ENCODE data around the gene MAP1S. TPM values are rescaled to one million over a fixed set of nuclear protein-coding genes. Genes with fewer than 3 reads are reported as not detected.
A peak's percentile ranks its signal among the peaks of the same experiment; 100 is the strongest.

MAP1S gene
- total and polyA plus RNA-seq, 8 donors = 13.9 to 35.6 (median 22.3) TPM

DNA sequence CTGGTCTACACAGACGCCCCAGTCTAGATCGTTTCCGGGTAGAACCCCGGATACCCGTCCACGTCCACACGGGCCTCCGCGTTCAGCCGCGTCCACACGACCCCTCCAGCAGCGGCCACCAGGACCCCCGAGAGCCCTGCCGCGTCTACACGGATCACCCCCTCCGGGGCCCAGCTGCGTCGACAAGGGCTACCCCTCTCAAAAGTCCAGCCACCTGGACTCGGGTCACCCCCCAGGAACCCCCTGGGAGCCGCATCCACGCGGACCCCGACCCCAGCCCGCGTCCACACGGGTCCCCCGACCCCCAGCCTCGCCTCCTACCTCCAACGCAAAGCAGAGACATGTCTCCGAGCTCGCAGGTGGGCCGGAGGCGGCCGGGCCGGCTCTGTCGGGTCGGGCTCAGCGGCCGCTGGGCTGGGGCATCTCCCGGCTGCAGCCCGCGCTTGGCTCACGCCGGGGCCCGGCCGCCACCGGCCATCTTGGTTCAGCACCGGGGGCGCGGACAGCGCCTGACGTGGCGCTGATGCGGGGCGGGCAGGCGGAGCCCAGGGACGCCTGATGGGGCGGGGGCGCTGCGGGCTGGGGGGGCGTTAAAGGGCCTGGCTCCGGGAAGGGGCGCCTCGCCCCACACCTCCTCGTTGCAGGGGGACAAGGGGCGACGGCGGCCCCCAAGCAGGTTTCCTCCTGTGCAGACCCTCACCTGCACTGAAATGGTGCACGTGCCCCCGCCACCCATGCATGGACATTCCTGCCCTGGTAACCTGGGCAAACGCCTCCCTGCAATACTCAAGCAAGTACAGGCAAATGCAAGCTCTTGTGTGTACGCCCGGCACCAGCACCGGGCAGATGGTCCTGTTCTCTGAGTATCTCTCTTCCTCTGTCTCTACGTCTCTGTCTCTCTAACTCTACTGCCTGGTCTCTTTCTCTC lies 31.2 kb upstream of the MAP1S start, which contains the start of gene UNC13A:
UNC13A (minus strand) TSS at position 498 of the 928 bp plus-strand sequence; CDS start at position 343, 155 bp downstream.
- peak; percentile 27 to 84 (median 62) for DNase-seq
- WGBS, 2 donors = 2% methylated on average over 39 to 77 of the region's 77 CpGs
- H3K4me3 ChIP-seq = peak within 1 kb of the TSS in 1 of 4 donors; percentile 36
- peaks cover 0 to 40% (median 0%) of the 10 kb centered on the region in 4 donors for H3K27me3 ChIP-seq
- intact Hi-C loops (cut with DNase I) = no loop called here
- ATAC-seq = peak; percentile 88 to 97 (median 92)
- FAIRE-seq = no peak
- TF ChIP-seq, protein P1, sequence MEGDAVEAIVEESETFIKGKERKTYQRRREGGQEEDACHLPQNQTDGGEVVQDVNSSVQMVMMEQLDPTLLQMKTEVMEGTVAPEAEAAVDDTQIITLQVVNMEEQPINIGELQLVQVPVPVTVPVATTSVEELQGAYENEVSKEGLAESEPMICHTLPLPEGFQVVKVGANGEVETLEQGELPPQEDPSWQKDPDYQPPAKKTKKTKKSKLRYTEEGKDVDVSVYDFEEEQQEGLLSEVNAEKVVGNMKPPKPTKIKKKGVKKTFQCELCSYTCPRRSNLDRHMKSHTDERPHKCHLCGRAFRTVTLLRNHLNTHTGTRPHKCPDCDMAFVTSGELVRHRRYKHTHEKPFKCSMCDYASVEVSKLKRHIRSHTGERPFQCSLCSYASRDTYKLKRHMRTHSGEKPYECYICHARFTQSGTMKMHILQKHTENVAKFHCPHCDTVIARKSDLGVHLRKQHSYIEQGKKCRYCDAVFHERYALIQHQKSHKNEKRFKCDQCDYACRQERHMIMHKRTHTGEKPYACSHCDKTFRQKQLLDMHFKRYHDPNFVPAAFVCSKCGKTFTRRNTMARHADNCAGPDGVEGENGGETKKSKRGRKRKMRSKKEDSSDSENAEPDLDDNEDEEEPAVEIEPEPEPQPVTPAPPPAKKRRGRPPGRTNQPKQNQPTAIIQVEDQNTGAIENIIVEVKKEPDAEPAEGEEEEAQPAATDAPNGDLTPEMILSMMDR (IDR thresholded peaks at IDR 0.05) = no peak
- no peaks in the 10 kb centered on the region for H3K36me3 ChIP-seq
- H3K4me1 ChIP-seq = no peaks in the 10 kb centered on the region
- no peak within 1 kb of the TSS for H3K27ac ChIP-seq
- no peaks in the 10 kb centered on the region for H3K9me3 ChIP-seq

DNA sequence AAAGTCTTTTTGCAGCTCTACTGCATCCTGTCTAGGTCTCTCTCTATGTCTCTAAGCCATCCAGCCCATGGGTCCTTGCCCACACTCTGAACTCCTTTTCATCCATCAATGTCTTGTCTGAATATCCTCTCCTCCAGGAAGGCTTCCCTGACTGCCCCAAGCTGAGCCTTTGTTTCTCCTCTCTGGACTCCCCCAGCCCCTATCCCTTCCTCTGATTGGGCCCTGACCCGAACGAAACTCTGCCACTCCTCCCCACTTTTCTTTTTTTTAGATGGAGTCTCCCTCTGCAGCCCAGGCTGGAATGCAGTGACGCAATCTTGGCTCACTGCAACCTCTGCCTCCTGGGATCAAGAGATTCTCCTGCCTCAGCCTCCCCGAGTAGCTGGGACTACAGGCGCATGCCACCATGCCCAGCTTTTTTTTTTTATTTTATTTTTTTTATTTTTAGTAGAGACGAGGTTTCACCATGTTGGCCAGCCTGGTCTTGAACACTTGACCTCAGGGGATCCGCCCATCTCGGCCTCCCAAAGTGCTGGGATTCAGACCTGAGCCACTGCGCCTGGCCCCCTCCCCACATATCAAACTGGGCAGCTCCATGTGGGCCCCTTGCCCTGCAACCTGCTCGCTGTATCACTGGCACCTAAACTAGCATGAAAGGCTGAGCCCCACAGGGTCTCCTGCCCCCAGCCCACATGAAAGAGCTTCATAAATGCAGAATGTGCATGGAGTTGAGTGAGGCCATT lies 30.3 kb upstream of the MAP1S start:
- intact Hi-C loops (cut with DNase I) = no loop called here
- Histone ChIP-seq H3K4me3 (no peak overlapping the region), H3K27ac (no peak overlapping the region), H3K4me1 (no peaks in the 10 kb centered on the region), H3K36me3 (no peaks in the 10 kb centered on the region), H3K9me3 (no peaks in the 10 kb centered on the region), H3K27me3 (peaks cover 0 to 42% (median 0%) of the 10 kb centered on the region in 4 donors)
- no peak for FAIRE-seq
- no peak for ATAC-seq
- TF ChIP-seq, protein P1 (IDR thresholded peaks at IDR 0.05) = no peak
- WGBS, 2 donors = 52 to 56% methylated on average over 10 of the region's 10 CpGs
- DNase-seq = no peak

DNA sequence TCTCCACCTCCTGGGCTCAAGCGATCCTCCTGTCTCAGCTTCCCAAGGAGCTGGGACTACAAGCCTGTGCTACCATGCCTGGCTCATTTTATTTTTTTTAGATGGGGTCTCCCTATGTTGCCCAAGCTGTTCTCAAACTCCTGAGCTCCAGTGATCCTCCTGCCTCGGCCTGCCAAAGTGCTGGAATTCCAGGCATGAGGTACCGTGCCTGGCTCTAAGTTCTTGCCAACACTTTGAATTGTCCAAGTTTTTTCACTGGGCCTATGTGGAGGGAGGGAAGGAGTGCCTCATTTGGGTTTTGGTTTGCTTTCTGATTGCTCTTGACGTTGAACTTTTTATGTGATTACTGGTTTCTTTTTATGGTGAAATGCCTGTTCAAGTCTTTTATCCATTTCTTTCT lies 26.7 kb upstream of the MAP1S start:
- Histone ChIP-seq H3K27me3 (peaks cover 0 to 34% (median 0%) of the 10 kb centered on the region in 4 donors), H3K27ac (no peak overlapping the region), H3K9me3 (no peaks in the 10 kb centered on the region), H3K4me1 (no peaks in the 10 kb centered on the region), H3K36me3 (no peaks in the 10 kb centered on the region), H3K4me3 (no peak overlapping the region)
- 63 to 78% methylated on average over 4 of the region's 4 CpGs for WGBS, 2 donors
- DNase-seq (no peak), ATAC-seq (no peak), FAIRE-seq (no peak)
- TF ChIP-seq, protein P1 (IDR thresholded peaks at IDR 0.05) = no peak
- intact Hi-C loops (cut with DNase I) = no loop called here

DNA sequence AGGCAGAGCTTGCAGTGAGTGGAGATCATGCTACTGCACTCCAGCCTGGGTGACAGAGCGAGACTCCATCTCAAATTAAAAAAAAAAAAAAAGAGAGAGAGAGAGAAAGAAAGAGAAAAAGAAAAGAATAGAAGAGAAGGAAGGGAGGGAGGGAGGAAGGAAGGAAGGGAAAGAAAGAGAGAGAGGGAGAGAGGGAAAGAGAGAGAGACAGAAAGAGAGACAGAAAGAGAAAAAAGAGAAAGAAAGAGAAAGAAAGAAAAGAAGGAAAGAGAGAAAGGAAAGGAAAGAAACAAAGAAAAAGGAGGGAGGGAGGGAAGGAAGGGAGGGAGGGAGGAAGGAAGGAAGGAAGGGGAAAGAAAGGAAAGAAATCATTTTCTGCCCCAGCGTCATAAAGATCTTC lies 24.1 kb upstream of the MAP1S start:
- Histone ChIP-seq H3K36me3 (no peaks in the 10 kb centered on the region), H3K4me3 (no peak overlapping the region), H3K27me3 (peaks cover 0 to 14% (median 0%) of the 10 kb centered on the region in 4 donors), H3K9me3 (no peaks in the 10 kb centered on the region), H3K4me1 (no peaks in the 10 kb centered on the region), H3K27ac (no peak overlapping the region)
- intact Hi-C loops (cut with DNase I) = loop anchor here in 1 of 3 donors (5.0 kb wide), 1 partner anchor 77 kb away; no protein-coding TSS in a partner anchor
- no peak for ATAC-seq
- no peak for DNase-seq
- no peak for FAIRE-seq
- TF ChIP-seq, protein P1 (IDR thresholded peaks at IDR 0.05) = no peak
- WGBS, 2 donors = 58 to 73% methylated on average over 2 of the region's 2 CpGs
